Glutamatergic neuron (in vitro differentiated cells): ENCODE measurements around the gene RPL18. TPM values are rescaled to one million over a fixed set of nuclear protein-coding genes. Genes with fewer than 3 reads are reported as not detected.

Experiments
- DNase-seq: peaks from one replicate; pipeline ENCODE4 v3.0.0; 2022
- H3K27ac Mint-ChIP-seq: one replicate; pipeline ENCODE4 v1.8.0; 2020; ENCODE audit warnings: mild to moderate bottlenecking, mixed read lengths, inconsistent platforms; ENCODE audit not compliant: unreplicated experiment
- H3K27me3 Mint-ChIP-seq: one replicate; pipeline ENCODE4 v1.8.0; 2020; ENCODE audit warnings: mild to moderate bottlenecking, moderate library complexity, mixed read lengths, inconsistent platforms; ENCODE audit not compliant: unreplicated experiment
- H3K36me3 Mint-ChIP-seq: one replicate; pipeline ENCODE4 v1.8.0; 2020; ENCODE audit warnings: mild to moderate bottlenecking, mixed read lengths, inconsistent platforms; ENCODE audit not compliant: unreplicated experiment
- H3K4me1 Mint-ChIP-seq: one replicate; pipeline ENCODE4 v1.8.0; 2020; ENCODE audit warnings: mild to moderate bottlenecking, low read depth, mixed read lengths, inconsistent platforms; ENCODE audit not compliant: unreplicated experiment
- H3K4me3 Mint-ChIP-seq: one replicate; pipeline ENCODE4 v1.8.0; 2020; ENCODE audit warnings: mild to moderate bottlenecking, mixed read lengths, inconsistent platforms; ENCODE audit not compliant: unreplicated experiment
- H3K9me3 Mint-ChIP-seq: one replicate; pipeline ENCODE4 v1.8.0; 2020; ENCODE audit warnings: mild to moderate bottlenecking, moderate library complexity, mixed read lengths, inconsistent platforms; ENCODE audit not compliant: unreplicated experiment
- total RNA-seq: library from RNA; stranded (reverse); fragmentation: NEBNext Ultra II Directional; extraction: Animal tissue kit (Norgen Biotek cat#: 25700); gene quantifications from one replicate; pipeline ENCODE4 v1.2.1, GENCODE V29; 2021; ENCODE audit not compliant: unreplicated experiment
- TF ChIP-seq, protein P1 (sequence below): fragments of 200-600 bp; sonication (generic); IDR thresholded peaks from one replicate; pipeline ENCODE4 v1.5.0; 2021; ENCODE audit not compliant: partially characterized antibody, unreplicated experiment

RPL18 gene
- total RNA-seq, 1 donor from 2014 or later: 1,011 TPM

DNA sequence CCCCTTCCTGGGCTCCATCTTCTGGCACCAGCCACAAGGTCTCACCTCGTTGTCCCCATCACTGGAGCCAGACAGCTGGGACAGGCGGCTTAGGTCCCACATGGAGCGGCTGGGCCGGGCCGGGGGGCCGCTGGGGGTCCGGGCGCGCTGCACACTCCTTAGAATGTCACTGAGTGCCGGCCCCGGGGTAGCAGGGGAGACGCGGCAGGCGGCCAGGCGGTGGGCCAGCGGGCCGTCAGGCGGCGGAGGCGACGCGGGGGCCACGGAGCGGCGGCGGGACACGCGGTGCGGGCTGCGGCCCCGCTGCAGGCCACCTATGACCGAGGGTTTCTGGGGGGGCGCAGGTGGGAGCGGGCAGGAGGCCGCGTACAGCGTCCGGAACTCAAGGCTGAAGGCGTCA is 15.5 kb downstream of the RPL18 start:
- Mint-ChIP-seq H3K36me3 (no peaks in the 10 kb centered on the region), H3K27ac (no peak overlapping the region), H3K4me3 (no peak overlapping the region), H3K27me3 (no peaks in the 10 kb centered on the region), H3K4me1 (no peaks in the 10 kb centered on the region), H3K9me3 (no peaks in the 10 kb centered on the region)
- TF ChIP-seq, protein P1, sequence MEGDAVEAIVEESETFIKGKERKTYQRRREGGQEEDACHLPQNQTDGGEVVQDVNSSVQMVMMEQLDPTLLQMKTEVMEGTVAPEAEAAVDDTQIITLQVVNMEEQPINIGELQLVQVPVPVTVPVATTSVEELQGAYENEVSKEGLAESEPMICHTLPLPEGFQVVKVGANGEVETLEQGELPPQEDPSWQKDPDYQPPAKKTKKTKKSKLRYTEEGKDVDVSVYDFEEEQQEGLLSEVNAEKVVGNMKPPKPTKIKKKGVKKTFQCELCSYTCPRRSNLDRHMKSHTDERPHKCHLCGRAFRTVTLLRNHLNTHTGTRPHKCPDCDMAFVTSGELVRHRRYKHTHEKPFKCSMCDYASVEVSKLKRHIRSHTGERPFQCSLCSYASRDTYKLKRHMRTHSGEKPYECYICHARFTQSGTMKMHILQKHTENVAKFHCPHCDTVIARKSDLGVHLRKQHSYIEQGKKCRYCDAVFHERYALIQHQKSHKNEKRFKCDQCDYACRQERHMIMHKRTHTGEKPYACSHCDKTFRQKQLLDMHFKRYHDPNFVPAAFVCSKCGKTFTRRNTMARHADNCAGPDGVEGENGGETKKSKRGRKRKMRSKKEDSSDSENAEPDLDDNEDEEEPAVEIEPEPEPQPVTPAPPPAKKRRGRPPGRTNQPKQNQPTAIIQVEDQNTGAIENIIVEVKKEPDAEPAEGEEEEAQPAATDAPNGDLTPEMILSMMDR: no peak
- DNase-seq: no peak

DNA sequence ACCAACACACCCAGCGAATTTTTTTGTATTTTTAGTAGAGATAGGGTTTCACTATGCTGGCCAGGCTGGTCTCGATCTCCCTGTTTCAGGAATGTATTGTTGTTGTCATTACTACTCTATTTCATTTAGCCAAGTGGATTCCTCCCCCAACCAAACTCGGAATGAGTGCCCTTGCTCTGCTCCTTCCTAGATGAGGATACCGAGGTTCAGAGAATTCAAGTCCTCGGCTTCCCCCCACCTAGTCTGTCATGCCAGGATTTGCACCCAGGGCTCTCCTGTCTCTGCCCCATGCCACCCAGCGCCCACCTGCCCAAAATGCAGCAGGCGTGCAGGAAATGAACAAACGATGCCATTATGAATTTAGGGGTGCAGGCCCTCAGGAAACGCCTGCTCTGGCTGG is 16.0 kb downstream of the RPL18 start:
- H3K36me3 Mint-ChIP-seq: no peaks in the 10 kb centered on the region
- no peaks in the 10 kb centered on the region for H3K4me1 Mint-ChIP-seq
- no peaks in the 10 kb centered on the region for H3K9me3 Mint-ChIP-seq
- no peak overlapping the region for H3K4me3 Mint-ChIP-seq
- DNase-seq: no peak
- TF ChIP-seq, protein P1: no peak
- no peak overlapping the region for H3K27ac Mint-ChIP-seq
- no peaks in the 10 kb centered on the region for H3K27me3 Mint-ChIP-seq

DNA sequence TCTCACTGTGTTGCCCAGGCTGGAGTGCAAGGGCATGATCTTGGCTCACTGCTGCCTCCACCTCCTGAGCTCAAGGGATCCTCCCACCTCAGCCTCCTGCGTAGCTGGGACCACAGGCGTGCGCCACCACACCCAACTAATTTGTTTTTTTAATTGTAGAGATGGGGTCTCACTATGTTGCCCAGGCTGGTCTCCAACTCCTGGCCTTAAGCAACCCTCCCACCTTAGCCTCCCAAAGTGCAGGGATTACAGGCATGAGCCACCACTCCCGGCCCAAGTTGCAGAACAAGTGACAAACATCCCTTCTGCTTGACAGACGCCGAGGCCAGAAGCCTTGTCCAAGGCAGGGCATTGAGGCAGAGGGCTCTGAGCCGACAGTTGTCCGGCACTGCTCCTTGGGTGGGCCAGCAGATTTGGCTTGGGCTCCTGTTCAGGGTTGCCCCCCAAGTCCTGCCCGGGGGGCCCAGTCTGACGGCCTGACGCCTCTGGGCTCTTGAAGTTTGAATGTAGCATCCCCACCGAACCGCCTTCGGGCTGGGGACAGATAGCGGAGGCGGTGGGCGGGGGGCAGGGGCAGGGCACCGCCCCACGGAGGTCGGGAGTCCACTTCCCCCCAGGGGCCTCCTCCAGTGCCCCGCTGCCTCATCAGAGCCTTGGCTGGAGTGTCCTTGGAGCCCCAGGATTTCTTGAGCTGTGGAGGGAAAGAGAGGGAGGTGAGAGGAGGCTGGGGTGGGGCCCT is 18.1 kb downstream of the RPL18 start:
- Mint-ChIP-seq H3K27ac (no peak overlapping the region), H3K27me3 (no peaks in the 10 kb centered on the region), H3K4me1 (no peaks in the 10 kb centered on the region), H3K4me3 (no peak overlapping the region), H3K36me3 (no peaks in the 10 kb centered on the region), H3K9me3 (peaks cover 3% of the 10 kb centered on the region)
- no peak for DNase-seq
- TF ChIP-seq, protein P1: no peak

DNA sequence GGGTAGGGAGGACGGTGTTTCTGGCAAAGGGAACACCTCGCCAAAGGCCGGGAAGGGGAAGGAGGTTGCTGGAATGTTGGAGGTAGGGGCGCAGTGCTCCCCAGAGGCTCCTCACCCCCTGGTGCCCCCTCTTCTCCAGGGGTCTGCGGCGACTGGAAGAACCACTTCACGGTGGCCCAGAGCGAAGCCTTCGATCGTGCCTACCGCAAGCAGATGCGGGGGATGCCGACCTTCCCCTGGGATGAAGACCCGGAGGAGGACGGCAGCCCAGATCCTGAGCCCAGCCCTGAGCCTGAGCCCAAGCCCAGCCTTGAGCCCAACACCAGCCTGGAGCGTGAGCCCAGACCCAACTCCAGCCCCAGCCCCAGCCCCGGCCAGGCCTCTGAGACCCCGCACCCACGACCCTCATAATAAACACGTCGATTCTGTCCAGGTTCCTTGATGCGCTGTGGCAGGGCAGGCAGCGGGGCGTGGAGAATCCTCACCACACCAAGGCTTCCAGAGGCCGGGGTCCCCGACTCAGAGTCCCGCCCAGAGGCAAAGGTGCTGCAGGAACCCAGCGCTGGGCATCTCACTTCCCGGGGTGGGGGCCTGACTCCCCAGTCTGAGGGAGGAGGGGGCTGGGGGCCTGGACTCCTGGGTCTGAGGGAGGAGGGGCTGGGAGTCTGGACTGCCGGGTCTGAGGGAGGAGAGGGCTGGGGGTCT is 19.8 kb downstream of the RPL18 start:
- H3K4me3 Mint-ChIP-seq: no peak overlapping the region
- no peak for DNase-seq
- TF ChIP-seq, protein P1: no peak
- no peak overlapping the region for H3K27ac Mint-ChIP-seq
- no peaks in the 10 kb centered on the region for H3K36me3 Mint-ChIP-seq
- peaks cover 3% of the 10 kb centered on the region for H3K9me3 Mint-ChIP-seq
- H3K27me3 Mint-ChIP-seq: no peaks in the 10 kb centered on the region
- no peaks in the 10 kb centered on the region for H3K4me1 Mint-ChIP-seq
